ENCODE results near the gene LIN9.

Gene LIN9

GRCh38 chr1:226309398-226310244 is 657 bp upstream of the LIN9 start:
- TF ChIP-seq CTCF (IDR thresholded peaks at IDR 0.05; ENCODE audit: borderline replicate concordance, insufficient read depth, low read depth, low read length), result no peak
- H3K4me3 ChIP-seq (ENCODE audit: low read depth, low read length), result peak overlapping the region; percentile 100

GRCh38 chr1:226308166-226308722 is 720 bp downstream of the LIN9 start:
- TF ChIP-seq CTCF (IDR thresholded peaks at IDR 0.05; ENCODE audit: borderline replicate concordance, insufficient read depth, low read depth, low read length), result no peak

GRCh38 chr1:226306425-226306824 is 2.5 kb downstream of the LIN9 start:
- no peak overlapping the region for H3K4me3 ChIP-seq (ENCODE audit: low read depth, low read length)
- no peak for TF ChIP-seq CTCF (IDR thresholded peaks at IDR 0.05; ENCODE audit: borderline replicate concordance, insufficient read depth, low read depth, low read length)

More at GRCh38 chr1:226308166-226308722, 720 bp downstream of the LIN9 start:
- H3K4me3 ChIP-seq (ENCODE audit: low read depth, low read length), result peak overlapping the region; percentile 100

GRCh38 chr1:226305184-226305583 is 3.8 kb downstream of the LIN9 start:
- no peak overlapping the region for H3K4me3 ChIP-seq (ENCODE audit: low read depth, low read length)
- no peak for TF ChIP-seq CTCF (IDR thresholded peaks at IDR 0.05; ENCODE audit: borderline replicate concordance, insufficient read depth, low read depth, low read length)

GRCh38 chr1:226304291-226304955 is 4.5 kb downstream of the LIN9 start:
- no peak for TF ChIP-seq CTCF (IDR thresholded peaks at IDR 0.05; ENCODE audit: borderline replicate concordance, insufficient read depth, low read depth, low read length)
- H3K4me3 ChIP-seq (ENCODE audit: low read depth, low read length), result no peak overlapping the region

- no peak for TF ChIP-seq CTCF (IDR thresholded peaks at IDR 0.05; ENCODE audit: borderline replicate concordance, insufficient read depth, low read depth, low read length)
- H3K4me3 ChIP-seq (ENCODE audit: low read depth, low read length), result no peak overlapping the region
These were observed 6.2 kb downstream of the LIN9 start for GRCh38 chr1:226302731-226303130.
